A673 (cell line): ENCODE data around the gene SRCIN1. TPM values are rescaled to one million over a fixed set of nuclear protein-coding genes. Genes with fewer than 3 reads are reported as not detected.

ENCODE experiments used
- BruUV-seq: library from RNA; stranded (reverse); fragments of 400-500 nt; replicated peaks from 2 replicates; lab custom pipeline; 2021; lab: Mats Ljungman, UMichigan
- CTCF ChIA-PET: fragments of 300-600 bp; sonication (Branson Sonifier 250); formaldehyde crosslinking; loops from one replicate; lab custom pipeline; 2022; ENCODE audit warnings: antibody characterized with exemption; lab: Charles Lee
- POLR2A ChIA-PET: fragments of 300-600 bp; sonication (Branson Sonifier 250); formaldehyde crosslinking; loops from one replicate; lab custom pipeline; 2022; ENCODE audit warnings: antibody characterized with exemption; ENCODE audit not compliant: low non-redundant PET; lab: Charles Lee
- DNase-seq: peaks from one replicate; pipeline ENCODE4 v3.0.0-alpha.2; 2015; ENCODE audit warnings: low spot score
- H3K27ac ChIP-seq: fragments of 200-600 bp; sonication (generic); 2 replicates; pipeline ENCODE4 v1.5.1; 2016; ENCODE audit warnings: mixed run types, low read depth, mild to moderate bottlenecking, mixed read lengths, antibody characterized with exemption, low read length; ENCODE audit not compliant: poor library complexity, severe bottlenecking
- H3K27me3 ChIP-seq: fragments of 200-600 bp; sonication (generic); replicated peaks from 2 replicates; pipeline ENCODE4 v1.6.1; 2017; ENCODE audit warnings: mixed run types, low read depth, mild to moderate bottlenecking, mixed read lengths, antibody characterized with exemption, low read length; ENCODE audit not compliant: insufficient read depth, poor library complexity
- H3K36me3 ChIP-seq: fragments of 200-600 bp; sonication (generic); 2 replicates; pipeline ENCODE4 v1.6.1; 2016; ENCODE audit warnings: mixed run types, mild to moderate bottlenecking, mixed read lengths, antibody characterized with exemption, low read length; ENCODE audit not compliant: insufficient read depth, poor library complexity, severe bottlenecking
- H3K4me1 ChIP-seq: fragments of 200-600 bp; sonication (generic); 2 replicates; pipeline ENCODE4 v1.6.1; 2017; ENCODE audit warnings: mixed run types, mild to moderate bottlenecking, mixed read lengths, antibody characterized with exemption, low read length; ENCODE audit not compliant: insufficient read depth, poor library complexity, severe bottlenecking
- H3K4me3 ChIP-seq: fragments of 200-600 bp; sonication (generic); 2 replicates; pipeline ENCODE4 v1.5.1; 2016; ENCODE audit warnings: low read depth, mixed run types, mild to moderate bottlenecking, mixed read lengths, low read length; ENCODE audit not compliant: poor library complexity, severe bottlenecking
- H3K9me3 ChIP-seq: fragments of 200-600 bp; sonication (generic); 2 replicates; pipeline ENCODE4 v1.6.1; 2016; ENCODE audit warnings: mixed run types, low read depth, mild to moderate bottlenecking, mixed read lengths, antibody characterized with exemption, low read length; ENCODE audit not compliant: poor library complexity, severe bottlenecking
- EZH2 ChIP-seq: fragments of 200-600 bp; sonication (generic); IDR thresholded peaks from 2 replicates; pipeline ENCODE4 v1.6.1; 2017; ENCODE audit warnings: borderline replicate concordance, low read depth, mild to moderate bottlenecking, mixed read lengths, antibody characterized with exemption, low read length; ENCODE audit not compliant: poor library complexity, severe bottlenecking
- intact Hi-C: fragments of 100-400 bp; cut with micrococcal nuclease; formaldehyde crosslinking; loops from one replicate; pipeline ENCODE4 v1.10.0; 2022; ENCODE audit not compliant: unreplicated experiment
- total RNA-seq: library from RNA; stranded (reverse); gene quantifications from 2 replicates; pipeline ENCODE4 v1.2.3, GENCODE V29; 2021
- TF ChIP-seq, protein P1 (sequence below): fragments of 300-800, 200-600 bp; sonication (generic); conservative IDR thresholded peaks from 2 replicates; pipeline ENCODE4 v1.5.1; 2017; ENCODE audit warnings: low read depth, mild to moderate bottlenecking, antibody characterized with exemption, low read length, moderate library complexity, mixed read lengths

Gene SRCIN1
- total RNA-seq, 1 experiment from 2014 or later, result 1.6 TPM

DNA sequence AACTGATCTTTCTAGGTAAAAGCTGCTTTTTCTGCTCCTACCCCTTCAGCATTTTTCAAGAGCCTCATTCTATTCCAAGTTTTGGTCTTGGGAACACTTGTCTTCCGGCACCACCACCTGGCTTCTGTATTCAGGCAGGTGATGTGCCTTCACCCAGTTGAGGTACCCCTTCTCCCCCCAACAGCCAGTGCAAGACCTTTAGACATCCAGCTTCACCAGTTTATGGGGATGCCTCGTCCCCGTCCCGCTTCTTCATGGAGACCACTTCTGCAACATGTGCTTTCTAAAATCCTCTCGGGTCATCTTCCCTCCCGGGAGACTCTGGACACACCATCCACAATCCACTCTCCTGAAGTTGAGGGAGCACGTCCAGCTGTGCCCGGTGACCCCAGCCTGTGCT lies 69.9 kb downstream of the SRCIN1 start:
- ChIA-PET POLR2A (no interaction called here), CTCF (no interaction called here)
- Histone ChIP-seq H3K4me1 (no peaks in the 10 kb centered on the region), H3K9me3 (no peaks in the 10 kb centered on the region), H3K27me3 (no peaks in the 10 kb centered on the region), H3K27ac (no peak overlapping the region), H3K4me3 (no peak overlapping the region), H3K36me3 (no peaks in the 10 kb centered on the region)
- no peak for DNase-seq
- TF ChIP-seq, protein P1, sequence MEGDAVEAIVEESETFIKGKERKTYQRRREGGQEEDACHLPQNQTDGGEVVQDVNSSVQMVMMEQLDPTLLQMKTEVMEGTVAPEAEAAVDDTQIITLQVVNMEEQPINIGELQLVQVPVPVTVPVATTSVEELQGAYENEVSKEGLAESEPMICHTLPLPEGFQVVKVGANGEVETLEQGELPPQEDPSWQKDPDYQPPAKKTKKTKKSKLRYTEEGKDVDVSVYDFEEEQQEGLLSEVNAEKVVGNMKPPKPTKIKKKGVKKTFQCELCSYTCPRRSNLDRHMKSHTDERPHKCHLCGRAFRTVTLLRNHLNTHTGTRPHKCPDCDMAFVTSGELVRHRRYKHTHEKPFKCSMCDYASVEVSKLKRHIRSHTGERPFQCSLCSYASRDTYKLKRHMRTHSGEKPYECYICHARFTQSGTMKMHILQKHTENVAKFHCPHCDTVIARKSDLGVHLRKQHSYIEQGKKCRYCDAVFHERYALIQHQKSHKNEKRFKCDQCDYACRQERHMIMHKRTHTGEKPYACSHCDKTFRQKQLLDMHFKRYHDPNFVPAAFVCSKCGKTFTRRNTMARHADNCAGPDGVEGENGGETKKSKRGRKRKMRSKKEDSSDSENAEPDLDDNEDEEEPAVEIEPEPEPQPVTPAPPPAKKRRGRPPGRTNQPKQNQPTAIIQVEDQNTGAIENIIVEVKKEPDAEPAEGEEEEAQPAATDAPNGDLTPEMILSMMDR, result no peak
- no peak for TF ChIP-seq EZH2
- BruUV-seq, result no TSS peak
- intact Hi-C loops, result loop anchor here (2.0 kb wide), 1 partner anchor 43 kb away; no protein-coding TSS in a partner anchor

DNA sequence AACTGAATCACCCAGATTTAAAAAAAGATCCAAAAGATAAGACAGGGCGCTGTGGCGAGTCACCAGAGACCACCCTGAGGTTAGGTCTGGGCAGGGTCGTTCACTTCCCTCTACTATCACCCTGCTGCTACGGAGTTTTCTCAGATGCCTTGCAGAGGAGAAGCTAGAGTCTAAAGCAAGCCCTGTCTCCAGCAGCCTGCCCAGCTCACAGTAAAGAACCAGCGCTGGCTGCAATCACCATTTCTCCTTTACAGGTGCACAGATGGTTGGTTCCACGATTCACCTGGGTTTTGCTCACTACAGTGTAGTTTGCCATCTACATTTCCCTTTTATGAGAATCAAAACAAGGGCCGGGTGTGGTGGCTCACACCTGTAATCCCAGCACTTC lies 71.3 kb downstream of the SRCIN1 start:
- ChIA-PET POLR2A (no interaction called here), CTCF (no interaction called here)
- Histone ChIP-seq H3K27ac (no peak overlapping the region), H3K36me3 (no peaks in the 10 kb centered on the region), H3K27me3 (no peaks in the 10 kb centered on the region), H3K4me1 (no peaks in the 10 kb centered on the region), H3K4me3 (no peak overlapping the region), H3K9me3 (no peaks in the 10 kb centered on the region)
- TF ChIP-seq, protein P1, result no peak
- TF ChIP-seq EZH2, result no peak
- no peak for DNase-seq
- no TSS peak for BruUV-seq
- intact Hi-C loops, result no loop called here

DNA sequence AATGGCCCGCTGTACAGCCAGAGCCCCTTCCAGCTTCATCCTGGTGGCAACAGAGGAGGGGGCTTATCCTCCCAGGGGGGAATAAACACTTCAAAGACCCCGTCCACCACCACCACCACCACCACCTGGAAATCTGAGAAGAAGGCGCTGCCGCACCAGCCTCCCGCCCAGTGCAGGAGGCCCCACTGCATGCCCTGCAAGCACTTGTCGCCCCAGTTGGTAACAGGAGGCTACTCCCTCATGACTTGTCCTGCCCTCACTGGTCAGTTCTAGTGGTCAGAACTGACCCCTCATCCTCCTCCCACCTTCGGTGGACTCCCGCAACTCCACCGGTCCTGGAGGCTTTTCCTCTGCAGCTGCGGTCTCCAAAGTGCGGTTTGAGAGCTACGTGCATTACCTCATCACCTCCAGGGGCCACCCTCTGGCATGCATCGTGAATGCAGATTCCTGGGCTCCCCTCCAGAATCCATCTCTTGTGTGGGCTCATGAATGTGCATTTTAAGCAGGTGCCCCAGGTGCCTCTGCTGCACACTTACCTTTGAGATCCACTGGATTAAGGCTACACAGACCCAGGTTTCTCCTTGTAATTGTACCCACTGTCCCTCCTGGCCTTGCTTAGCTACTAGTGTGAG lies 71.8 kb downstream of the SRCIN1 start:
- BruUV-seq, result no TSS peak
- TF ChIP-seq, protein P1, result no peak
- TF ChIP-seq EZH2, result no peak
- Histone ChIP-seq H3K27ac (no peak overlapping the region), H3K4me1 (no peaks in the 10 kb centered on the region), H3K4me3 (no peak overlapping the region), H3K27me3 (no peaks in the 10 kb centered on the region), H3K36me3 (no peaks in the 10 kb centered on the region), H3K9me3 (no peaks in the 10 kb centered on the region)
- ChIA-PET CTCF (no interaction called here), POLR2A (no interaction called here)
- intact Hi-C loops, result no loop called here
- DNase-seq, result no peak
